DMS 273 (cell line): Measurements from ENCODE around the gene MAP3K10.

Experiments
- DNase-seq: peaks from one replicate; lab custom pipeline; 2025; ENCODE audit not compliant: unreplicated experiment; lab: John Stamatoyannopoulos, UW

Gene MAP3K10

DNA sequence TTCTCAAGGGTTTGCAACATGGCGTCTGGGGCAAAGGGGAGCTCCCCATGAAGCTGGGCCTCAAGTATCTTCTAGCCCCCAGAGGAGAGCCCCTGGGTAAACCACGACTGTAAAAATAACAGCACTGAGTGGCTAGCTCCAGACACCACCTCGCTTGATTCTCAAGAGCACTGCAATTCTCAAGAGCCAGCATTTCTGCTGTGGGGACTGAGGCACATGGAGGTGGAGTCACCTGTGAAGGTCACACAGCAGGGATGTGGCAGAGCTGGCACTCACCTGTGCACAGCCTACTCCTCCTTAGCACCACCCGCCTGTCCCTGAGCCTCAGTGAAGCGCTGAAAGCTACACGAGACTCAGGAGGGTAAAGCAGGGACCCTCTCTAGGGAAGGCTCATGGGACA is 56.0 kb downstream of the MAP3K10 start:
- DNase-seq, result no peak

GRCh38 chr19:40247735-40248262 is 56.6 kb downstream of the MAP3K10 start:
- no peak for DNase-seq

DNA sequence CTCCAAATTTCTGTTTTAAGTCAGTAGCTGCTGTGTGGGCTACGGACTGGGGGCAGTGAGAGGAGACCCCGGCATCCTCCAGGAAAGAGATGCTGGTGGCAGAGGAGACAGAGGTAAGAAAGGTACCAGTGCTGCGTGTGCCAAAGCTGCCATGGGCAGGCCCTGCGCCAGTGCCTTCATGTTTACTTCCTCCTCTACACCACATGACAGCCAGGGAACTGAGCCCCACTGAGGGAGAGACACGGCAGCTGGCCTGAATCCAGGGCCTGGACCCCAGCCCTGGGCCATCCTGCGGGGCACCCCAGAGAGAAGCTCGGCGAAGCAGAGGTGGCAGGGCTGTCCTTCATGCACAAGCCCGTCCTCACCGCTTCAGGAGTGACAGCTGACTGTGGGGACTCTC is 58.0 kb downstream of the MAP3K10 start:
- DNase-seq, result no peak

- no peak for DNase-seq
Measured at GRCh38 chr19:40249781-40250180, 58.6 kb downstream of the MAP3K10 start.

DNA sequence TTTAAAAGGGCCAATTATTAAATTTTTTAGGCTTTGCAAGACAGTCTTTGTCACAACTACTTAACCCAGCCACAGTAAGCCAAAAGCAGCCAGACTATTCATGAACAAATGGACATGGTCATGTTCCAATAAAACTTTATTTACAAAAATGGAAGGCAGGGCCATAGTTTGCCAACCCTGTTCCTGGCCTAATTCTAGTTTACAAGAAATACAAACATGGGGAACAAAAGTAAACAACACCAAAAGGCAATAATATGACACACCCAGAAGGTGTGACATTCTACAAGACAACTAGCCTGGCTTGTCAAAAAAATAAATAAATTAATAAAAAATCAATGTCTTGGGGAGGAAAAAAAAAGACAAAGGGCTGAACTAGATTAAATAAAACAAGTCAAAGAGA is 60.0 kb downstream of the MAP3K10 start:
- DNase-seq, result no peak

DNA sequence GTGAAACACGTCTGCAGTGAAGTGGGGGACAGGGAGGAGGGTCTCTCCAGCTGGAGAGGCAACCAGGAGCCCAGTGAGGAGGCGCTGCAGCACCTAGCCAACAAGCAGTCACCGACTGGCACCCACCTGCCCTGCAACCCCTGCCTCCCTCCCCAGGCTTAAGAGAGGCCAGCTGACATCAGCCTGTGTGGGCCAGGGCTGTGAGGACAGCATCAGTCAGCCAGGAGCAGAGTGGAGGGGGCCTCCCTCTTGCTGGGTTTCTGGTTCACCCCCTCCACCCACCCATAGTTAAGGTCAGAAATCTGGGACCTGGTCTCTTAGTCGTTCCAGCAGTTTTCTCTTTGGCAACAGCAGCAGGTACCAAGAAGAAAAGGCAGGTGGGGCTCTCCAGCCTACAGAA is 60.8 kb downstream of the MAP3K10 start:
- no peak for DNase-seq

DNA sequence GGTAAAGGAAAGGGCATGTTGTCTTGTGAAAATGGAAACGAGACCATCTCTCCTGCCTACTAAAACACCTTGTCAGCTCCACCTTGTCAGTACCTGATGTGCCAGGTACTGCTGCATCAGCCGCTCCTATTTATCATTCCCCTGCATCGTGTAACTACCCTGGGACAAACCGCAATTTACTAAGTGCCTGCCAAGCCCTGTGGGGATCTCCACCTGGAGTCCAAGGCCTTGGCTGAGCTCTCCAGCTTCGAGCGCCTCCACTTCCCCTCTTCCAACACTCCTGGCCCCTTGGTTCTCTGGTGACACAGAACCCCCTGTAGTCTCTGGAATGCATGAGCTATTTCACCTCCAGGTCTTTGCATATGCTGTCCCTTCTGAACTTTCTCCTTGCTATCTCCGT is 61.2 kb downstream of the MAP3K10 start:
- no peak for DNase-seq

DNA sequence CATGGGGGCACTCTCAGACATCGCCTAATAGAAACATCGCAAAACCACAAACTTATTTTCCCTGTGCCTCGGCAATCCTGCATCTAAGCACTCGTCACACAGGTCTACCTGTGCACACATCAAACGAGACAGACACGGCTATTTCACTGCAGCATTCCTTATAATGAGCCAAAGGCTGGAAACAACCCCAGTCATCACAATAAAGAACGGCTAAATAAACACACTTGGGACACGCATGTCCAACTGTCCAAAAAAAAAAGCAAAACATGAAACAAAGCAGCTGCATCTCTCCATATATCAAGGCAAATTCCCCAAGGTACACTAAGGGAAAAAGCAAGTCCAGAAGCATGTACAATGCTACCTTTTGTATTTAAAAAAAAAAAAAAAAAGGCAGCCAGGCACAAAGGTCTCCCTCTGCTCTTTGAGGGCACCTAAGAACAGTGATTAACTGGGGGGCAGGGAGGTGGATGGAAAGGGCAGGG is 62.4 kb downstream of the MAP3K10 start:
- DNase-seq, result no peak

DNA sequence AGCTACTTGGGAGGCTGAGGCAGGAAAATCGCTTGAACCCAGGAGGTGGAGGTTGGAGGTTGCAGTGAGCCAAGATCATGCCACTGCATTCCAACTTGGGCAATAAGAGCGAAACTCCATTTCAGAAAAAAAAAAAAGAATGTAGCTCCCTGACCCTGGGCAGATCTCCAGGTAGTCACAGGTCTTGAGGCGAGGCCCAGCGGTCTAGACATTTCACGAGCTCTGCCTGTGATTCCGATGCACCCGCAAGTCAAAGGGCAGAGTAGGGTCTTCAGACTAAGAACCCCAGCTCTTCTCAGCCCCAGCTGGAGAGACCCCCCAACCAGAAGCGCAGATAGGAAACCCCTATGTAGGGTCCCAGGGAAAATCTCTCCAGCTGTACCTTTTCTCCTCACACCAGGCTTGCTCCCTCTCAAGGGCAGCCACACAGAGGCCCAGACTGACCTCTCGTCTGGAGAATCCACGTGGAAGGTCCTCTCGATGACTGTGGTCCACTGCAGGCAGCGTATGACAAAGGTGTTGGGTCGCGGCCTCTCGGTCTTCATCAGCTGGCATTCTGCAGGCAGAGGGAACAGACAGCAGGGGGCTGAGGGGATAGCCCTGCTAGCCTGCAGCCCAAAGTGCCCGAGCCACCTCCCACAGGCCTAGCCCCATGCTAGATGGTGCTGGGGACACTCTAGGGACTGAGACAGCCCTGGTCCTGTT is 63.6 kb downstream of the MAP3K10 start:
- no peak for DNase-seq

GRCh38 chr19:40255619-40256166 is 64.5 kb downstream of the MAP3K10 start:
- DNase-seq, result no peak

- DNase-seq, result no peak
Measured at GRCh38 chr19:40256512-40256911, 65.3 kb downstream of the MAP3K10 start.

- no peak for DNase-seq
Measured at GRCh38 chr19:40257096-40257517, 65.9 kb downstream of the MAP3K10 start.

GRCh38 chr19:40261631-40262030 is 70.4 kb downstream of the MAP3K10 start:
- DNase-seq, result no peak

- peak; percentile 75 for DNase-seq
Measured at GRCh38 chr19:40262422-40262821, 71.2 kb downstream of the MAP3K10 start.

GRCh38 chr19:40263440-40264313 is 72.5 kb downstream of the MAP3K10 start:
- peak; percentile 54 for DNase-seq

GRCh38 chr19:40264314-40265054 is 73.3 kb downstream of the MAP3K10 start:
- peak; percentile 54 for DNase-seq
